IPS-NIHi7 (cell line): Measurements from ENCODE around the gene DNM2.

Source experiments
- DNase-seq: peaks from one replicate; pipeline ENCODE4 v3.0.0; 2012; ENCODE audit warnings: mixed read lengths; ENCODE audit errors: extremely low spot score

The DNM2 gene

DNA sequence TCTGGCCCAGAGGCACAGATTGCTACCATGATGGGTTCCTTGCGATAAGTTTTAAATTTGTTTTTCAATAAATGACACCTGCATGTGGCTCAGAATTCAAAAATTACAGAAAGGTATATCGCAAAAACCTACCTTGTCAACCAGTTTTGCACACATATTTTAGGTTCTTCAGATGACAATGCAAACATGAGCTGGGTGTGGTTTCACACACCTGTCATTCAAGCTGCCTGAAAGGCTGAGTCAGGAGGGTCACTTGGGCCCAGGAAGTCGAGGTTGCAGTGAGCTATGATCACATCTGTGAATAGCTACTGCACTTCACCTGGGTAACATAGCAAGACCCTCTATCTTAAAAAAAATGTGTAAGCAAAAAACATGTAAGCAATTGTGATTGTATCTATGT lies 56.1 kb downstream of the DNM2 start:
- DNase-seq, result no peak

DNA sequence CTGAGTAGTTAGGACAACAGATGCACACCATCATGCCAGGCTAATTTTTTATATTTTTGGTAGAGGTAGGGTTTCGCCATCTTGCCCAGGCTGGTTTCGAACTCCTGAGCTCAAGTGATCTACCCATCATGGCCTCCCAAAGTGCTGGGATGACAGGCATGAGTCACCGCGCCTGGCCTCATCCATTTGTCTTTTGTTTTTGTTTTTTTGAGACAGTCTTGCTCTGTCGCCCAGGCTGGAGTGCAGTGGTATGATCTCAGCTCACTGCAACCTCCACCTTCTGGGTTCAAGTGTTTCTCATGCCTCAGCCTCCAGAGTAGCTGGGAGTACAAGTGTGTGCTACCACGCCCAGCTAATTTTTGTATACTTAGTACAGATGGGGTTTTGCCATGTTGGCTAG lies 57.0 kb downstream of the DNM2 start:
- no peak for DNase-seq

DNA sequence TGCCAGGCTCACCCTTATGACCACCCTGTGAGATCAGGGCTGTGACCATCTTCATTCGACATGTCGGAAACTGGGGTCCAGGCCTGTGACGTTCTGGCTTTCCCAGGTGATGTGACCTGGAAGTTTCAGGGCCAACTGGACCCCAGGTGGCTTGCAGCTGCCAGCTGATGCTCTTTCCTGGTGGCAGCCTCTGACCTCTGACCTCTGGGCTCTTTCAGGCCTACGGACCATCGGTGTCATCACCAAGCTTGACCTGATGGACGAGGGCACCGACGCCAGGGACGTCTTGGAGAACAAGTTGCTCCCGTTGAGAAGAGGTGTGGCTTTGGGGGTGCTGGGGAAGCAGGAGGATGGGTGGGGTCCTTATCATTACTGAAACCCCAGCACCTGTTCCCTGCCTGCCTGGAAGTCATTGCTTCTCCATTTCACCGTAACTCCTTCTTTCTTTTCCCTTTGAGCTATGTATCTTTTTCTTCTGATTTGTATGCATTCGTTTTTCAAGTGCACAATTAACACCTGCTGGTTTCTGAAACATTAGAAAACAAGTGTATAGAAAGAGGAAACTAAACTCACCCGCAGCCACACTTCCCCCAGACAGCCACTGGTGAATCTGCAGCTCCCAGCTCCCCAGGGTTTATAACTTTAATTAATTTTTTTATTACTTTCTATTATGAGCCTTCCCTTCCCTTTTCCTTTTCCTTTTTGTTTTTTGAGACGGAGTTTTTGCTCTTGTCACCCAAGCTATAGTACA lies 59.2 kb downstream of the DNM2 start:
- no peak for DNase-seq

GRCh38 chr19:10780368-10780767 lies 62.5 kb downstream of the DNM2 start:
- no peak for DNase-seq

- DNase-seq, result no peak
Observed at GRCh38 chr19:10782795-10783194, 64.9 kb downstream of the DNM2 start.

DNA sequence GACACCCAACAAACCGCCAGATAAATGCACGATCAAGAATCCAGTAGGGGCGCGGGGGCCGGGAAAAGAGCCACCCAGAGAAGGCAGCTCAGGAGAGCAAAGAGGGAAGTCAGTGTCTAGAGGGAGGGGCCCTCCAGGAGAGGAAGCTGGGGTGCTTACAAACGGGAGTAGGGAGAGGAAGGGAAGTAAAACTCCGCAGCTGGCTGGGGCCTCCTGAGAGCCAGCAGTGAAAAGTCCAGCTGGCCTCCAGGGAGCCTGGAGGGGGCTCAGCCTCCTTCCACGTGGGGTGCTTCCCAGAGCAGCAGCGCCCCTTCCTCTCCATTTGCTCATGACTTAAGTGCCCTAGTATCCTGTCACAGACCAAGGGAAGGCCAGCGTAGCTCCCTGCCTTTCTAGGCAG lies 66.4 kb downstream of the DNM2 start:
- no peak for DNase-seq

DNA sequence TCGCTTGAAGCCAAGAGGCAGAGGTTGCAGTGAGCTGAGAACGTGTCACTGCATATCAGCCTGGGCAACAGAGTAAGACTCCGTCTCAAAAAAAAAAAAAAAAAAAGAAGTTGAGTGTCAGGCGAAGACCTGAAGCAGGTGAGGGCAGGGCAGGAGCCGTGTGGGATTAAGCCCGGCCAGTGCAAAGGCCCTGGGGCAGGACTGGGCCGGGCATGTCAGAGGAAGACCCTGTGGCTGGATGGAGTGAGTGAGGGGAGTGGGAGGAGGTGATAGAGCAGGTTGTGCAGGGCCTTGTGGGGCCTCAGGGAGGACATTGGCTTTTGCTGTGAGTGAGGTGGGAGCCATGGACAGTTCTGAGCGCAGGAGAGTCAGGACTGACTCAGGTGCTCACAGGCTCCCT lies 70.3 kb downstream of the DNM2 start:
- no peak for DNase-seq

DNA sequence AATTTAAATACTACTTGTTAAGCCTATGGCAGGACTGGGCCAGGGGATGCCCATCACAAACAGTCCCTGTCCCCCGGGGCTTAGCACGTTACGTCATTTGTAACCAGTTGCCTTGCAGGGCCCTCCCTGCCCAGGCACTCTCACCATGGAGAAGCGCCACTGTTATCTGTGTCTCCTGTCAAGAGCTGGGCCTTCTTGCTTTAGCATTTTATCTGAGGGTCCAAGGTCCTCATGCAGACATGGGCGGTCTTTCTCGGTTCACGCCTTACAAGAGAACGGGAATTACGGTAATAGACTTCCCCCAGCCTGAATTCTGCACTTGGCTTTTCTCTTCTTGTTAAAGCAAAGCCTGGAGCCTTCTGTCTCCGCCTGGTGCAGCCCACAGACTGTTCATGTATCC lies 72.0 kb downstream of the DNM2 start:
- no peak for DNase-seq

- no peak for DNase-seq
Observed at GRCh38 chr19:10796653-10797052, 78.8 kb downstream of the DNM2 start.

GRCh38 chr19:10797078-10797477 lies 79.2 kb downstream of the DNM2 start:
- DNase-seq, result no peak

GRCh38 chr19:10797541-10798256 lies 79.8 kb downstream of the DNM2 start:
- DNase-seq, result no peak

GRCh38 chr19:10800488-10800887 lies 82.6 kb downstream of the DNM2 start:
- DNase-seq, result no peak

- DNase-seq, result no peak
Observed at GRCh38 chr19:10802479-10802878, 84.6 kb downstream of the DNM2 start.

GRCh38 chr19:10803252-10803651 lies 85.4 kb downstream of the DNM2 start:
- no peak for DNase-seq

GRCh38 chr19:10805065-10805757 lies 87.3 kb downstream of the DNM2 start:
- no peak for DNase-seq

GRCh38 chr19:10805758-10806247 lies 87.9 kb downstream of the DNM2 start:
- no peak for DNase-seq

- no peak for DNase-seq
Observed at GRCh38 chr19:10808937-10809649, 91.2 kb downstream of the DNM2 start.

DNA sequence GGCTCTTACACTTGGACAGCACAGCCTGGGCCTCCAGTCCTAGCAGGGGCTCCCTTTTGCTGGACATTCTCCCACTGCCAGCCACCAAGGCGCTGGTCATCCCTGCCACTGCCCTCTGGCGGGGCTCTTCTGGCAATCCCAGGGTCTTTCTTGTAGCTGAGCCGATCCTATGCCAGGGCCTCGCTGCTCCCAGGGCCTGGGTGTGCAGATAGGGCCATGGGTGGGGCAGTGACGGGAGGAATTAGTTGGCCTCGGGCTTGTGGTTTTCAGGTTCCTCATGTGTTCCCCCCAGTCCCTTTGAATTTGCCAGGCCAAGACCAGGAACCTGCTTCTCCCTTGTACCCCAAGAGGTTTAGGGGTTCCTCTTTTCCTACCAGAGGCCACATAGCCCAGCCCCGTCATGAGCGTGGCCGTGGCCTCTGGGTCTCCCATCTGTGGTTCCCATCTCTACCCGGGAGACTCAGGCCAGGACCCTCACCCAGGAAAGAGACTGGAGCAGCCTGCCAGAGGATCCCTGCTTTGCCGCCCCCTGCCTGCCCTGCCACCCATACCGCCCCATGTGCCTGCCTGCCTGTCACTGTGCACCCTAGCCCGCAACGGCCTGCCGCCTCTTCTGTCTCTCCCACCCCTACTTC lies 91.9 kb downstream of the DNM2 start:
- DNase-seq, result no peak

DNA sequence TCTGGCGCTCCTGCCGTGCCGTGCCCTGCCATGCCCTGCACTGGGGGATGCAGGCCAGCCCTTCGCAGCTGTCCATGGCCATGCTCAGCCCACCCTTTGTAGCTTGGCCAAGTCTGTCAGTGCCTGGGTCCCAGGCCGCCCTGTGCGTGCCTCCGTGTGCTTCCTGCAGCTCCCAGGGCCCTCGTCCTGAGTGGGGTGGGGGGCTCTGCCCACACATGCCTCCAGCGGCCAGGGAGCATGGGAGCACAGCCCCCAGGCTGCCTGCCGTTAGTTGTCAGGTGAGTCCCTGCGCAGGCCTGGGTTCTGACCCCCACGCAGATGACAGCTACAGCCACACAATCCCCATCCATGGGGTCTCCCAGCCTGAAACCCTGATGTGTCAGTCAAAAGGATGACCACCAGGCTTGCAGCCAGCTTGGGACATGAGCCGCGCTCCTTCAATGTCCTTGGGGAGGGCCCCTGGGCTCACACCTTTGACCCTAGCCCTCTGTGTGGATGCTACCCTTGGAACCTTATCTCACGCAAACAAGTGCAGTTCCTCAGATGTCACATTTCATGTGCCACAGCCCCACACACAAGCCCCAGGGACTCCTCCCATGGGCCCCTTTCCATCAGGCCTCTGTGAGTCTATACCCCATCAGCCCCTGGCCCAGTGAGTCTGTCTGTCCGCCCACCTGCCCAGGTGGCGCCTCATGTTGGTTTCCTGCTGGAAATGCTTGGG lies 93.7 kb downstream of the DNM2 start:
- DNase-seq, result no peak

- no peak for DNase-seq
Observed at GRCh38 chr19:10812196-10812595, 94.3 kb downstream of the DNM2 start.

DNA sequence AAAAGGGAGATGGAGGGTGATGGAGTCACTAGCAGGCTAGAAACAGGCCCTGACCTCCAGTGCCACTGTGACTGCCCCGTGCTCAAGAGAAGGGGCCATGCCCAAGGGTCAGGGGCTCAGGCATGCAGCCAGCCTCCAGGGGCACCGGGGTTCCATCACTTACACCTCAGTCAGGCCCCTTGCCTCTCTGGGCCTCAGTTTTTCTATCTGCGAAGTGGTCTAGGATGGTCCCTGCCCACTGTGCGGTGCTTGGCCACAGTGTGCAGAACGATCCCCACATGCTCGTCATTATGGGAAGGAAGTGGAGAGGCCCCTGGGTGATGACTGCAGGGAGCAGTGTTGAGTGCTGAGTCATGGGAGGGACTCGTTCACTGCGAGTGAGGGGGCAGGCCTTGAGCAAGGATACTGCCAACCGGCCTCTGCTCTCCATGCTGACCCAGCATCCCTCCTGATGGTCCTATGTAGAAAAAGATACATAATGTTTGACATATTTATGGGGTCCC lies 95.1 kb downstream of the DNM2 start:
- DNase-seq, result no peak
